ENCODE data around the gene PGRMC2.
"Not testable (repeated sequence)": the region's sequence is repeated elsewhere in the genome, so short reads cannot be mapped to it uniquely, and the experiment has no call there.

DNA sequence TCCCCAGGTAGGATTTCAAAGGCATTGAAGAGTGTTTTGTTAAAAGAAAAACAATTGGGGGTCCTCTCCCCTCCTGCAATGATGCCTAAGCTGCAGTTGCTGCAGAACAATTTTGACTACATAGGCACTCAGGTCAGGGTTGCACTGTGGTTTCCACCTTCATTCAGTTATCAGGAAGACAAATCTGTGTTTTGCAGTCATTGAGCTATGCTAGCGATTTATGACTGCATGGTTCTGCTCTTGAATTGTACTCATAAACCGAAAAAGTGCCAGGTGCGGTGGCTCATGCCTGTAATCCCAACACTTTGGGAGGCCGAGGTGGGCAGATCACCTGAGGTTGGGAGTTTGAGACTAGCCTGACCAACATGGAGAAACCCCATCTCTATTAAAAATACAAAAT is 29.4 kb downstream of the PGRMC2 start:
- TF ChIP-seq, protein P1, sequence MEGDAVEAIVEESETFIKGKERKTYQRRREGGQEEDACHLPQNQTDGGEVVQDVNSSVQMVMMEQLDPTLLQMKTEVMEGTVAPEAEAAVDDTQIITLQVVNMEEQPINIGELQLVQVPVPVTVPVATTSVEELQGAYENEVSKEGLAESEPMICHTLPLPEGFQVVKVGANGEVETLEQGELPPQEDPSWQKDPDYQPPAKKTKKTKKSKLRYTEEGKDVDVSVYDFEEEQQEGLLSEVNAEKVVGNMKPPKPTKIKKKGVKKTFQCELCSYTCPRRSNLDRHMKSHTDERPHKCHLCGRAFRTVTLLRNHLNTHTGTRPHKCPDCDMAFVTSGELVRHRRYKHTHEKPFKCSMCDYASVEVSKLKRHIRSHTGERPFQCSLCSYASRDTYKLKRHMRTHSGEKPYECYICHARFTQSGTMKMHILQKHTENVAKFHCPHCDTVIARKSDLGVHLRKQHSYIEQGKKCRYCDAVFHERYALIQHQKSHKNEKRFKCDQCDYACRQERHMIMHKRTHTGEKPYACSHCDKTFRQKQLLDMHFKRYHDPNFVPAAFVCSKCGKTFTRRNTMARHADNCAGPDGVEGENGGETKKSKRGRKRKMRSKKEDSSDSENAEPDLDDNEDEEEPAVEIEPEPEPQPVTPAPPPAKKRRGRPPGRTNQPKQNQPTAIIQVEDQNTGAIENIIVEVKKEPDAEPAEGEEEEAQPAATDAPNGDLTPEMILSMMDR (conservative IDR thresholded peaks at IDR 0.05 in 1 of 2, IDR thresholded peaks at IDR 0.05 in 1 of 2; ENCODE audit: low read depth in 1 of 2, low read length in 2 of 2): not testable (repeated sequence)
- not testable (repeated sequence) for TF ChIP-seq EZH2 (IDR thresholded peaks at IDR 0.05; ENCODE audit: low read length, missing control alignments)
